Measurements from ENCODE around the gene KHSRP. TPM values are rescaled to one million over a fixed set of nuclear protein-coding genes. Genes with fewer than 3 reads are reported as not detected.

The KHSRP gene
- total RNA-seq, 4 donors from 2014 or later: 100 to 206 (median 112) TPM

- H3K27ac ChIP-seq: no peak overlapping the region
- H3K9me3 ChIP-seq: no peaks in the 10 kb centered on the region
- intact Hi-C loops (cut with DNase I; ENCODE audit: low total_unique reads): no loop called here
- H3K36me3 ChIP-seq: peaks cover 0 to 28% (median 7%) of the 10 kb centered on the region in 4 donors
- 94 to 99% methylated on average over 2 of the region's 2 CpGs for WGBS, 2 donors (ENCODE audit: low coverage in 1 of 2)
- no peak overlapping the region for H3K4me3 ChIP-seq
- TF ChIP-seq EP300 (IDR thresholded peaks at IDR 0.05; ENCODE audit: low read depth) (no peak), POLR2A (IDR thresholded peaks at IDR 0.05) (no peak), CTCF (IDR thresholded peaks at IDR 0.05) (no peak), POLR2AphosphoS5 (IDR thresholded peaks at IDR 0.05) (no peak)
- in situ Hi-C loops (cut with MboI; ENCODE audit: low pct_ligation_motif_present in 1 of 4, low pct_unique_long_range_greater_than_20kb in 1 of 4, low sequenced_read_pairs in 3 of 4): no loop called here
- H3K27me3 ChIP-seq: no peaks in the 10 kb centered on the region
- DNase-seq: no peak
- H3K4me1 ChIP-seq: peaks cover 0 to 1% (median 0%) of the 10 kb centered on the region in 4 donors
These were observed 28.3 kb upstream of the KHSRP start for GRCh38 chr19:6452899-6453298.

GRCh38 chr19:6452223-6452614 is 27.6 kb upstream of the KHSRP start:
- 94 to 100% methylated on average over 1 to 19 of the region's 19 CpGs for WGBS, 2 donors (ENCODE audit: low coverage in 1 of 2)
- peaks cover 0 to 28% (median 7%) of the 10 kb centered on the region in 4 donors for H3K36me3 ChIP-seq
- in situ Hi-C loops (cut with MboI; ENCODE audit: low pct_ligation_motif_present in 1 of 4, low pct_unique_long_range_greater_than_20kb in 1 of 4, low sequenced_read_pairs in 3 of 4): no loop called here

GRCh38 chr19:6451583-6452222 is 27.1 kb upstream of the KHSRP start:
- in situ Hi-C loops (cut with MboI; ENCODE audit: low pct_ligation_motif_present in 1 of 4, low pct_unique_long_range_greater_than_20kb in 1 of 4, low sequenced_read_pairs in 3 of 4): no loop called here
- H3K4me3 ChIP-seq: no peak overlapping the region
- no peak overlapping the region for H3K27ac ChIP-seq
- H3K27me3 ChIP-seq: no peaks in the 10 kb centered on the region
- H3K36me3 ChIP-seq: peaks cover 0 to 28% (median 7%) of the 10 kb centered on the region in 4 donors
- H3K4me1 ChIP-seq: no peaks in the 10 kb centered on the region
- TF ChIP-seq POLR2A (IDR thresholded peaks at IDR 0.05) (no peak), CTCF (IDR thresholded peaks at IDR 0.05) (no peak), EP300 (IDR thresholded peaks at IDR 0.05; ENCODE audit: low read depth) (no peak), POLR2AphosphoS5 (IDR thresholded peaks at IDR 0.05) (no peak)
- DNase-seq: no peak
- intact Hi-C loops (cut with DNase I; ENCODE audit: low total_unique reads): no loop called here
- H3K9me3 ChIP-seq: no peaks in the 10 kb centered on the region
- whole genome bisulfite sequencing, 2 donors (ENCODE audit: low coverage in 1 of 2): 90 to 93% methylated on average over 6 to 7 of the region's 7 CpGs

More at GRCh38 chr19:6452223-6452614, 27.6 kb upstream of the KHSRP start:
- Histone ChIP-seq H3K4me1 (no peaks in the 10 kb centered on the region), H3K9me3 (no peaks in the 10 kb centered on the region), H3K27me3 (no peaks in the 10 kb centered on the region), H3K27ac (no peak overlapping the region), H3K4me3 (no peak overlapping the region)
- DNase-seq: no peak
- TF ChIP-seq CTCF (IDR thresholded peaks at IDR 0.05) (no peak), POLR2AphosphoS5 (IDR thresholded peaks at IDR 0.05) (no peak), EP300 (IDR thresholded peaks at IDR 0.05; ENCODE audit: low read depth) (no peak), POLR2A (IDR thresholded peaks at IDR 0.05) (no peak)
- intact Hi-C loops (cut with DNase I; ENCODE audit: low total_unique reads): no loop called here

- no peaks in the 10 kb centered on the region for H3K4me1 ChIP-seq
- TF ChIP-seq CTCF (IDR thresholded peaks at IDR 0.05) (no peak), POLR2AphosphoS5 (IDR thresholded peaks at IDR 0.05) (no peak), EP300 (IDR thresholded peaks at IDR 0.05; ENCODE audit: low read depth) (no peak), POLR2A (IDR thresholded peaks at IDR 0.05) (no peak)
- intact Hi-C loops (cut with DNase I; ENCODE audit: low total_unique reads) (no loop called here), in situ Hi-C loops (cut with MboI; ENCODE audit: low pct_ligation_motif_present in 1 of 4, low pct_unique_long_range_greater_than_20kb in 1 of 4, low sequenced_read_pairs in 3 of 4) (no loop called here)
- no peak overlapping the region for H3K4me3 ChIP-seq
- no peaks in the 10 kb centered on the region for H3K27me3 ChIP-seq
- no peak for DNase-seq
- H3K36me3 ChIP-seq: peaks cover 0 to 33% (median 7%) of the 10 kb centered on the region in 4 donors
- H3K27ac ChIP-seq: no peak overlapping the region
- WGBS, 2 donors (ENCODE audit: low coverage in 1 of 2): 94 to 99% methylated on average over 4 to 5 of the region's 5 CpGs
- H3K9me3 ChIP-seq: no peaks in the 10 kb centered on the region
These were observed 25.6 kb upstream of the KHSRP start for GRCh38 chr19:6450166-6450565.
